NCI-H1048 (cell line): ENCODE measurements around the gene HERPUD2.

ENCODE experiments used
- DNase-seq: peaks from one replicate; lab custom pipeline; 2025; lab: John Stamatoyannopoulos, UW

Gene HERPUD2

GRCh38 chr7:35694784-35695472, at the start of gene HERPUD2:
HERPUD2 (minus strand) TSS chr7:35695135; CDS start chr7:35694330, 805 bp downstream.
- peak; percentile 78 for DNase-seq

GRCh38 chr7:35738889-35739288, 44.0 kb upstream of the HERPUD2 start:
- no peak for DNase-seq

- no peak for DNase-seq
Observed at GRCh38 chr7:35736725-35737124, 41.8 kb upstream of the HERPUD2 start.

- DNase-seq = no peak
Observed at GRCh38 chr7:35735396-35735795, 40.5 kb upstream of the HERPUD2 start.

- no peak for DNase-seq
Observed at GRCh38 chr7:35734001-35734483, 39.1 kb upstream of the HERPUD2 start.

GRCh38 chr7:35731349-35731748, 36.4 kb upstream of the HERPUD2 start:
- DNase-seq = no peak

GRCh38 chr7:35729061-35729783, 34.3 kb upstream of the HERPUD2 start:
- DNase-seq = no peak

GRCh38 chr7:35728412-35729060, 33.6 kb upstream of the HERPUD2 start:
- DNase-seq = no peak

GRCh38 chr7:35727571-35727970, 32.6 kb upstream of the HERPUD2 start:
- no peak for DNase-seq

GRCh38 chr7:35726654-35727053, 31.7 kb upstream of the HERPUD2 start:
- DNase-seq = no peak

GRCh38 chr7:35725280-35725680, 30.3 kb upstream of the HERPUD2 start:
- no peak for DNase-seq

GRCh38 chr7:35723011-35723410, 28.1 kb upstream of the HERPUD2 start:
- no peak for DNase-seq

GRCh38 chr7:35722054-35722849, 27.3 kb upstream of the HERPUD2 start:
- DNase-seq = no peak

- DNase-seq = no peak
Observed at GRCh38 chr7:35721288-35721687, 26.4 kb upstream of the HERPUD2 start.

GRCh38 chr7:35720849-35721248, 25.9 kb upstream of the HERPUD2 start:
- no peak for DNase-seq

GRCh38 chr7:35720032-35720431, 25.1 kb upstream of the HERPUD2 start:
- no peak for DNase-seq

GRCh38 chr7:35718047-35718446, 23.1 kb upstream of the HERPUD2 start:
- no peak for DNase-seq

GRCh38 chr7:35717516-35717915, 22.6 kb upstream of the HERPUD2 start:
- no peak for DNase-seq

- DNase-seq = no peak
Observed at GRCh38 chr7:35717013-35717412, 22.1 kb upstream of the HERPUD2 start.

GRCh38 chr7:35716038-35716803, 21.3 kb upstream of the HERPUD2 start:
- DNase-seq = no peak

GRCh38 chr7:35714862-35715261, 19.9 kb upstream of the HERPUD2 start:
- no peak for DNase-seq
